ENCODE data around the gene ABHD8.

The ABHD8 gene

GRCh38 chr19:17333611-17334413 is 30.6 kb upstream of the ABHD8 start:
- DNase-seq (ENCODE audit: low read depth): no peak

- DNase-seq (ENCODE audit: low read depth): no peak
Measured at GRCh38 chr19:17332677-17333581, 29.7 kb upstream of the ABHD8 start.

DNA sequence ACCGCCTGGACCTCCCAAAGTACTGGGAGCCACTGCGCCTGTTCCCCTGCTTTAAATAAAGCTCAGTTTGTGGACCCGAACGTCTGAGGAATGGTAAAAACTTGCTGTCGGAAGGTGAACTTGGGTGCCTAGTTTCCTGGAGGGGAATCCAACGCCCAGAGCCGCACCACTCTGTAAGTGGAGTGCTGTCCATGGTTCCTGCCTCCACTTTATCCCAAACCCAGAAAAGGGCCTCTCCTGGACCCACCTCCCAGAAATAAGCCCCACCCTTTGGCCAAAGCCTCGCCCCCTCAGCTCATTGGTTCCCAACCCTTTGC is 29.1 kb upstream of the ABHD8 start:
- DNase-seq (ENCODE audit: low read depth): no peak

DNA sequence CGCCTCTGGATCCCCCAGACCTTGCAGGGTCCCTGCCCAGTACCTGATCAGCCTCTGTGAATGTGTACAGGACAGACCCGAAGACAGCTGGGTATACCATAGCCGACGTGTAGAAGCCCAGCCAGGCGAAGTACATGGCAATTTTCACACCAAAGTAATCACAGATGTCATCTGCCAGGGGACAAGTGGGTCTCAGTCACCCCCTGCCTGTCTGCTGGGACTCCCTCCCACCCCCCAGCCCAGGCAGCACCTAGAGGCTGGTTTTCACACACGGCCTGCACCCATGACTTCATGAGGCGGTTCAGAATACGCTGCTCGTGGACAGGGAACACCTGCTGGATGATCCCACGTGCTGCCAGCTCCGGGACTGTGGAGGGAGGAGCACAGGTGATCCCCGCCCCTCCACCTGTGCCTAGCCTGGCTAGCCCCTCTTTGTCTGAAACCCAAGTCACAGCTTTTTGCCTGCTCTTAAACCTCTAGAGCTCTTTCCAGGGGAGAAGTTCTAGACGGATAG is 27.9 kb upstream of the ABHD8 start:
- DNase-seq (ENCODE audit: low read depth): no peak

DNA sequence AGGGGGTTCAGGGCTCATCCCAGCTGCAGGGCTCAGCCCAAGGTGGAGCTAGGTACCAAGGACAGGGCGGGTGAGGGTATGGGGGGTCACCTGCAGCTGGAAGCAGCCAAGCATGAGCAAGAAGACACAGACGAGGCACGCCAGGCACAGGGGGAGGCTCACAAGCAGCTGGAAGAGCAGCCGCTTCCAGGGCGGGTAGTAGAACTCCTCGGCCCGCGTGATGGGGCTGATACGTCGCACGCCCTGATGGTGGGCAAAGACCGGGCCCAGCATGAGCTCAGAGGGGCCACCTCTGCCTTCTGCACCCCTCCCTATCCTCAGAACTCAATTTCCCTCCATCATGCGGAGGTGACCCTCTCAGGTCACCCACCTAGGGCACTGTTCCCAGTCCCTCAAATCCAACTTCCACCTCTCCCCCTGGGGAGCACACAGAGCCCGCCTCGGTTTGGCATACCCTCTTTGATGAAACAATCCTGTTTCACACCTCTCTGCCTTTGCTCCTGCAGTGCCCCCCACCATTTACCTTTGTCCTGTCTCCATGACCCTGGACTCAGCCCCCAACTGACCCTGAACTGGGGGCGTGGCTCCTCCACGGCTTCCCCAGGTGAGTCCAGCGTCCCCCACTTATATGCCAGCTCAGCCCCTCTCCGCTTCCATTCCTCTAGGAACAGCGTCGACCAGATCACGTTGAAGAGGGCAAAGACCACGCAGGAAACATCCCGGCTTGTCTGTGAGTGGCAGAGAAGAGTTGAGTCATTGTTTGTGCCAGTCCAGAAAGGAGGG is 27.2 kb upstream of the ABHD8 start:
- DNase-seq (ENCODE audit: low read depth): no peak

- no peak for DNase-seq (ENCODE audit: low read depth)
Measured at GRCh38 chr19:17329366-17330261, 26.4 kb upstream of the ABHD8 start.

DNA sequence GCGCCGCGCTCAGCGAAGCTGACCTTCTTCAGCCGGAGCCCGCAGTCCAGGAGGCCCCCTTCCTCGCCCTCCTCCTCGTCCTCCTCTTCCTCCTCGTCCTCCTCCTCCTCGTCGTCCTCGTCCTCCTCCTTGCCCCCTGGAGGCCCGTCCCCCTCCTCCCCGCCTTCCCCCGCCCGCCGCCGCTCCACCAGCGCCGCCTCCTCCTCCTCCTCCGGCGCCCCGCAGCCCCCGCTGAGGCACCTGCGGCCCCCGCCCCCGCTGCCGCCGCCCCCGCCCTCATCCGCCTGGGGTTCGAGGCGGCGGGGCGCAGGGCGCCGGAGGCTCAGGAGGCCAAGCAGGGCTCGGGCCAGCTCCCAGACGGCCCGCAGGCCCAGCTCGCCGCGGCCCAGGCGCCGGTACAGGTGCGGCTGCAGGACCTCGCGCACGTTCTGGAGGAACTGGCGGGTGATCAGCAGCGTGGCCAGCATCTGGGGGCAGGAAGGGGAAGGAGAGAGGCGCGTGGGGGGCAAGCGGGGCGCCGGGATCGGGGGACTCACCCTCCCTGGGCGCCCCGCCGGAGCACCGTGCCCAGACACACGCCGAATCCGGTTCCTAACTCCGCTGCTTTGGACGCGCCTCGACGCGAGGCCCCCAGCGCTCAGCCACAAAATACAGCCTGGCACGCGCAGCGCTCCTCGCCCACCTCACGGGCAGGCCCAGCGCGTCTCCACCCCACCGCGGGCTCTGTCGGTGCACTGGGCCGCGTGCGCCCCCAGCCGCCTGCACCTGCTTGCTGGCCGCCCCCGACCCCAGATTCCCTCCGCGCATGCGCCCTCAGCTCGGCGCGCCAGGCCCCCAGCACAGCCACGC is 25.5 kb upstream of the ABHD8 start:
- DNase-seq (ENCODE audit: low read depth): no peak

- DNase-seq (ENCODE audit: low read depth): no peak
Measured at GRCh38 chr19:17327654-17328516, 24.7 kb upstream of the ABHD8 start.

DNA sequence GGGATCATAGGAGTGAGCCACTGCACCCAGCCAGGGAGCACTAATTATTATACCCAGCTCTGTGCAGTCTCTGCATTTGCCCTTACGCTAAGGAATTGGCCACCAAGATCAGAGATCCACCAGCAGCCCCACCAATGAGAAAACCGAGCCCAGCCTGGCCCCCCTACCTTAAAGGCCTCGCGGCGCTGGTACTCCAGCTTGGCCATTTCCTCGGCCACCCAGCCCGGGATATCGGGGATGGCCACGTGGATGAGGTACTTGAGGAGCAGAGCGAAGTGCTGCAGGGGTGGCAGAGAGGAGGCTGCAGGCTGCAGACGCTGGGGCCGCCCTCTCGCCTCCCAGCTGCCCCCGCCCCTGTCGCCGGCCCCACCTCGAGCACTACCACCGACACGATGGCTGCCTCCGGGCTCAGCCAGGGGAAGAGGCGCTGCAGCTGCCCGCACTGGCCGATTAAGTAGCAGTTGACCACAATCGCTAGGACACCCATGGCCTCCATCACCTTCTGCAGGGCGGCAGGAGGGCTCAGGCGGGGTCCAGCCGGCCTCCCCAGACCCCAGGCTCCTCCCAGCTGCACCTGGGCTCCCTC is 23.9 kb upstream of the ABHD8 start:
- no peak for DNase-seq (ENCODE audit: low read depth)

GRCh38 chr19:17326595-17326966 is 23.4 kb upstream of the ABHD8 start:
- no peak for DNase-seq (ENCODE audit: low read depth)

- DNase-seq (ENCODE audit: low read depth): no peak
Measured at GRCh38 chr19:17325881-17326594, 22.8 kb upstream of the ABHD8 start.

DNA sequence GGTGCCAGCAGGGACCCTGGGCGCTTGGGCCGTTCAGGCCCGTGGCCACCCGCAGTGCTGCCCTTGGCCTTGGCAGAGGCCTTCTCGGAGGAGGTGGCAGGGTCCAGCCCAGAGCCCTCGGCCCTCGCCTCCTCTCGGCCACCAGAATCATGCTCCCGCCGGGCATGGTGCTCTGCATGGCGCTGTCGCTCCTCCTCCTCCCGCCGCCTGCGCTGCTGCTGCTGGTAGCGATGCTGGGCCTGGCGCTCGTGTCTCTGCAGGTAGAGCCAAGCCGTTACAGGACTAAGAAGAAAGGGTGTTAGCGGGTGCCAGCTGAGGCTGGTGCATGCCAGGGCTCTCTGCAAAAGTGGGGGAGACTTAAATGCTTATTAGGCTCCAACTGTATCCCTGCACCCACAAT is 21.9 kb upstream of the ABHD8 start:
- DNase-seq (ENCODE audit: low read depth): no peak

- DNase-seq (ENCODE audit: low read depth): no peak
Measured at GRCh38 chr19:17324357-17325114, 21.3 kb upstream of the ABHD8 start.

- DNase-seq (ENCODE audit: low read depth): no peak
Measured at GRCh38 chr19:17323964-17324332, 20.7 kb upstream of the ABHD8 start.

GRCh38 chr19:17323300-17323963 is 20.2 kb upstream of the ABHD8 start:
- no peak for DNase-seq (ENCODE audit: low read depth)

- DNase-seq (ENCODE audit: low read depth): no peak
Measured at GRCh38 chr19:17322854-17323253, 19.6 kb upstream of the ABHD8 start.

All from HS-27A (cell line).